ENCODE results near the gene MMP24OS. TPM values are rescaled to one million over a fixed set of nuclear protein-coding genes. Genes with fewer than 3 reads are reported as not detected.

Gene MMP24OS
- total and polyA plus RNA-seq, 3 donors from 2014 or later = 16.4 to 45.9 (median 35.1) TPM

DNA sequence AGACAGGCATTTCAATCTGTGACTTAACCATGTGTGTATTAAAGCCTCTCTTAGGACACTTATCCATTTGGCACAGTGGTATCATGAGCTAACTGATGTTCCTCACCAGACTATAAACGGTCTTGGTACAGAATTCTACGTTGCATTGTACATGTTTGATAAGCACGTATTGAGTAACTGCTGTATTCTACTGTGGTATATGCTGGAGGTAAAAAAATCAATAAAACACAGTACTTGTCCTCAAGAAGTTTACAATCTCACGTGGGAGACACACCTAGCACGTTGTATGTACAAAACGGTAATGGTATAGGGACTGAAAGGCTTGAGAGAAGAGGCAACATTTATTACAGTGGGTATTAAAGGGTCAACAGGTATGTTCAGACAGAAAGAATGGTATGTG, 47.5 kb upstream of the MMP24OS start:
- intact Hi-C loops (cut with DNase I; ENCODE audit: low total_unique reads) = no loop called here
- H3K4me3 ChIP-seq = no peak overlapping the region
- no peak overlapping the region for H3K27ac ChIP-seq
- H3K27me3 ChIP-seq = no peaks in the 10 kb centered on the region
- no peaks in the 10 kb centered on the region for H3K36me3 ChIP-seq (ENCODE audit: low read depth, missing control alignments)
- no peaks in the 10 kb centered on the region for H3K9me3 ChIP-seq
- H3K4me1 ChIP-seq = no peaks in the 10 kb centered on the region
- TF ChIP-seq, protein P1, sequence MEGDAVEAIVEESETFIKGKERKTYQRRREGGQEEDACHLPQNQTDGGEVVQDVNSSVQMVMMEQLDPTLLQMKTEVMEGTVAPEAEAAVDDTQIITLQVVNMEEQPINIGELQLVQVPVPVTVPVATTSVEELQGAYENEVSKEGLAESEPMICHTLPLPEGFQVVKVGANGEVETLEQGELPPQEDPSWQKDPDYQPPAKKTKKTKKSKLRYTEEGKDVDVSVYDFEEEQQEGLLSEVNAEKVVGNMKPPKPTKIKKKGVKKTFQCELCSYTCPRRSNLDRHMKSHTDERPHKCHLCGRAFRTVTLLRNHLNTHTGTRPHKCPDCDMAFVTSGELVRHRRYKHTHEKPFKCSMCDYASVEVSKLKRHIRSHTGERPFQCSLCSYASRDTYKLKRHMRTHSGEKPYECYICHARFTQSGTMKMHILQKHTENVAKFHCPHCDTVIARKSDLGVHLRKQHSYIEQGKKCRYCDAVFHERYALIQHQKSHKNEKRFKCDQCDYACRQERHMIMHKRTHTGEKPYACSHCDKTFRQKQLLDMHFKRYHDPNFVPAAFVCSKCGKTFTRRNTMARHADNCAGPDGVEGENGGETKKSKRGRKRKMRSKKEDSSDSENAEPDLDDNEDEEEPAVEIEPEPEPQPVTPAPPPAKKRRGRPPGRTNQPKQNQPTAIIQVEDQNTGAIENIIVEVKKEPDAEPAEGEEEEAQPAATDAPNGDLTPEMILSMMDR (IDR thresholded peaks at IDR 0.05) = no peak
- TF ChIP-seq POLR2A (IDR thresholded peaks at IDR 0.05) = no peak
- WGBS, 2 donors = 72 to 90% methylated on average over 6 of the region's 6 CpGs
- DNase-seq = no peak

DNA sequence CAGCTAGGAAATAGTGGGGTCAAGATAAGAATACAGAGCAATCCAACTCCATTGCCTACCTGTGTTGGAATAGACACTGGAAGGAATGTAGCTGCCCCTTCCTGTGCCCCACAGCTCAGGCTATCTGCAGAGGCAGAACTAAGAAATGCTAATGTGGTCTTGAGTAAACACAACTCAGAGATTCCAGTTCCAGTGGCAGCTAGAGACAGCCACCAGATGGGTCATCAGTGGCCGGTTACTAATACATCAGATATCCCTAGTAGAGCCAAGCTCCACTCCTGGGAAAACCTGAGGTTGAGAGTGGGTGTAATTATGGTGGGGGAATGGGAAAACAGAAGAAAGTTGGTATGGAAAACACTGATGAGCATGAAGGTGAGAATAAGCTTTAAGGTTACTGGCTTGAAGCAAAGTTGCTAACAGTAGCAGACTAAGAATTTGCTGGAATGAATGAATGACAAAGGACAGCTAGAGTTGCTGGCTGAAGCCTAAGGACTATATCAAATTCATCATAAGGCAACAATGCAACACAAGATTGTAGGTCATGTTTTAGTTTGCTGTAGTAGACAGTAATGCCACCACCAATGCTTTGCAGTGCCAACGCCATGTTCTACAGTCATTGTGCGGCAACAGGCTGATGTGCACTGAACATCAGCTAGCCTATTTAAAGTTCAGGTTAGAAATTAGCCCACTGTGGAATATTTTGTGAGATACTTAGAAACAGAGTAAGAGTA, 42.6 kb upstream of the MMP24OS start:
- Histone ChIP-seq H3K27me3 (no peaks in the 10 kb centered on the region), H3K4me3 (no peak overlapping the region), H3K9me3 (no peaks in the 10 kb centered on the region), H3K4me1 (no peaks in the 10 kb centered on the region), H3K27ac (no peak overlapping the region), H3K36me3 (ENCODE audit: low read depth, missing control alignments) (no peaks in the 10 kb centered on the region)
- TF ChIP-seq, protein P1 (IDR thresholded peaks at IDR 0.05) = no peak
- TF ChIP-seq POLR2A (IDR thresholded peaks at IDR 0.05) = no peak
- WGBS, 2 donors = 91% methylated on average over 3 of the region's 3 CpGs
- DNase-seq = no peak
- intact Hi-C loops (cut with DNase I; ENCODE audit: low total_unique reads) = no loop called here

DNA sequence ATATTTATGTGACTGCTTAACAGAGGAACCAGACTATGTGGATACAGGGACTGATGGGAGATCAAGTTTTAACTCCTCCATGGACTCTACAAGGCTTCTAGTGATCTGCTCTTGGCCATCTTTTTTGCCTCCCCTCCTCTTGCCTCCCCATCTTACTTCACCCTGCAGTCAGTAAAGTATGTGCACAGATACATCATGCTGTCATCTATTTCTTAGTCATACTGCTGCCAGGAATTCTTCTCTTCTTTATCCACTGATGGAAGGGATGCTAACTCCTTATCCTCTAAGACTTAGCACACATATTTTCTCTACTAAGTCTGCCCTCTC, 41.9 kb upstream of the MMP24OS start:
- intact Hi-C loops (cut with DNase I; ENCODE audit: low total_unique reads) = no loop called here
- Histone ChIP-seq H3K27ac (no peak overlapping the region), H3K36me3 (ENCODE audit: low read depth, missing control alignments) (no peaks in the 10 kb centered on the region), H3K4me1 (no peaks in the 10 kb centered on the region), H3K27me3 (no peaks in the 10 kb centered on the region), H3K4me3 (no peak overlapping the region), H3K9me3 (no peaks in the 10 kb centered on the region)
- no peak for DNase-seq
- TF ChIP-seq POLR2A (IDR thresholded peaks at IDR 0.05) = no peak

DNA sequence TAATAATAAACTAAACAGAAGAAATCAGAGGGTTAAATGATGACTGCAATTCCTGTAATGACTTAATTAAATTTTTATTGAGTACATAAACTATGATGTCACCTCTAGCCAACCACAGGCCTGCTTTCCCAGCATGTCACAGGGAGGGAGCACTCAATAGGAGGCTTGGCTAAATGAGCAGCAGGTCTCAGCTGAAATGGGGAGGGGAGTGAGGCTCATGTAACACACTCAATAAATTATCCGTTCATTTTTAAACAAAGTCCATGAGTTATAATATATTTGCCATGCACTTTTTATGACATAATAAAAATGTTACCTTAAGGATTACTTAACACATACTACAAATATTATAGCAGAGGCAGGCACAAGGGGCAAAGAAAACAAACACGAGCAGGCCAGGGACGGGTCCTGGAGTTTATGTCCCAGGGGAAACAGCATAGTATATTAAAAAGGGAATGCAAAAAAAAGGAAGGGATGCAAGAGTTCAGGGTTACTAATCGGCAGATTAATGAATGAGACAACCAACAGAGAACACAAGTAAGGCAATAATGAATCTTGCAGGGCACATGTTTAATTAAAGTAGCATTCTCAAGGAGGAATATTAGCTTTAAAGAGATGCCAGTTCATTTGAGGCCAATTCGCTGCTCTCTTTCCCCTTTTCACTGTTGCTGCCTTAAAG, 41.4 kb upstream of the MMP24OS start:
- H3K4me1 ChIP-seq = no peaks in the 10 kb centered on the region
- no peak overlapping the region for H3K4me3 ChIP-seq
- no peaks in the 10 kb centered on the region for H3K9me3 ChIP-seq
- intact Hi-C loops (cut with DNase I; ENCODE audit: low total_unique reads) = no loop called here
- H3K36me3 ChIP-seq (ENCODE audit: low read depth, missing control alignments) = no peaks in the 10 kb centered on the region
- H3K27ac ChIP-seq = no peak overlapping the region
- WGBS, 2 donors = 67 to 74% methylated on average over 5 of the region's 5 CpGs
- no peak for DNase-seq
- no peak for TF ChIP-seq POLR2A (IDR thresholded peaks at IDR 0.05)
- TF ChIP-seq, protein P1 (IDR thresholded peaks at IDR 0.05) = no peak
- H3K27me3 ChIP-seq = no peaks in the 10 kb centered on the region

DNA sequence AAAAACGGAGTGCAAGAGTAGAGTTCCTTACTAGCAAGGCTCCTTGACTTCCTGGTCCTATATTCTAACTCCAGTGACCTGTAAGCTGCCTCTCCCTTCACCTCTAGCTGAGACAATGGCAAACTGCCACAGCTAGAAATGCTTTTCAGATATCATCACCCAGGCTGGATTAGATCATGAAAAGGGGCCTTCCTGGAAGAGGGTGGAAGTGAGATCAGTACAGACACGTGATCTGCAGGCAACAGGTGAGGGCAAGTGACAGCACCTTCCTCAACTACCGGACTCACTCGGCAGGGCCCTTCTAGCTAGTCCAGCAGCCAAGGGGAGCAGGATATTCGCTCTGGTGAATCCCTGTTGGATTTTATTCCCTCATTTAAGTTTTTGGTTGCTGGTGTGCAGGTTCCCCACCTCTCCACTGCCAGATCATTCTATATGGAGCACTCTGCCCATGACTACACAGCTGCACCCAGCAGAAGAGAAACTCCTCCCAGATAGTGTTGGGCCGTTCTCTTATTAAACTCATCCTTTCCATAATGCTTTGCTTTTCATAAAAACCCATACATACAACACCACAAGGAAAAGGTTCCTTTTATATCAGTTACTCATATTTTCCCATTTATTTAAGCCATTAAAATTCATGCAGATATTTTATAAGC, 40.7 kb upstream of the MMP24OS start:
- H3K36me3 ChIP-seq (ENCODE audit: low read depth, missing control alignments) = no peaks in the 10 kb centered on the region
- intact Hi-C loops (cut with DNase I; ENCODE audit: low total_unique reads) = no loop called here
- no peak overlapping the region for H3K4me3 ChIP-seq
- H3K9me3 ChIP-seq = no peaks in the 10 kb centered on the region
- H3K4me1 ChIP-seq = no peaks in the 10 kb centered on the region
- WGBS, 2 donors = 81 to 86% methylated on average over 6 of the region's 6 CpGs
- H3K27me3 ChIP-seq = no peaks in the 10 kb centered on the region
- H3K27ac ChIP-seq = no peak overlapping the region
- no peak for DNase-seq
- TF ChIP-seq, protein P1 (IDR thresholded peaks at IDR 0.05) = no peak
- TF ChIP-seq POLR2A (IDR thresholded peaks at IDR 0.05) = no peak
